Measurements from ENCODE around the gene SPECC1L. TPM values are rescaled to one million over a fixed set of nuclear protein-coding genes. Genes with fewer than 3 reads are reported as not detected.
A peak's percentile ranks its signal among the peaks of the same experiment; 100 is the strongest.

Gene SPECC1L
- total and polyA plus RNA-seq, 10 of the 15 experiments (the other 5 are each of a cell fraction or from before 2014, with no cell fraction given): 1.9 to 40.6 (median 19.1) TPM

GRCh38 chr22:24433828-24434470 lies 163.3 kb downstream of the SPECC1L start (continued):
- TF ChIP-seq IRF3 (IDR thresholded peaks at IDR 0.05) (no peak), EZH2 (IDR thresholded peaks at IDR 0.05; ENCODE audit: borderline replicate concordance, control insufficient read depth, low read depth, low read length) (no peak), POU2F2 (IDR thresholded peaks at IDR 0.05; ENCODE audit: borderline replicate concordance, low read depth, low read length) (peak; percentile 99), E2F4 (IDR thresholded peaks at IDR 0.05; ENCODE audit: low read depth, low read length) (no peak), HDGF (IDR thresholded peaks at IDR 0.05) (peak; percentile 93), ETV6 (conservative IDR thresholded peaks at IDR 0.05 in 1 of 2, IDR thresholded peaks at IDR 0.05 in 1 of 2; ENCODE audit: borderline replicate concordance in 1 of 2, low read depth in 1 of 2) (no peak), JUND (IDR thresholded peaks at IDR 0.05; ENCODE audit: low read depth, low read length) (peak; percentile 55; the same call in 1 of the 2 replicates), SMARCA5 (IDR thresholded peaks at IDR 0.05) (peak; percentile 61; the same call in 1 of the 2 replicates), CUX1 (IDR thresholded peaks at IDR 0.05; ENCODE audit: insufficient replicate concordance, low read depth, low read length) (no peak), PRDM15 (CRISPR knock-in tag; IDR thresholded peaks at IDR 0.05) (no peak), CBFB (IDR thresholded peaks at IDR 0.05; ENCODE audit: low read depth) (peak; percentile 44), FOS (IDR thresholded peaks at IDR 0.05; ENCODE audit: borderline replicate concordance, extremely low read depth, insufficient read length) (no peak), ATF2 (IDR thresholded peaks at IDR 0.05; ENCODE audit: low read length) (no peak), FOXM1 (IDR thresholded peaks at IDR 0.05; ENCODE audit: low read depth, low read length) (no peak)
